Measurements from ENCODE around the gene CD276. TPM values are rescaled to one million over a fixed set of nuclear protein-coding genes. Genes with fewer than 3 reads are reported as not detected.

Gene CD276
- total and polyA plus RNA-seq, 5 experiments from 2014 or later = 0.49 to 0.63 TPM; not detected in 3

GRCh38 chr15:73746261-73746660 is 62.1 kb downstream of the CD276 start:
- Mint-ChIP-seq H3K27me3 (peaks cover 17 to 64% (median 48%) of the 10 kb centered on the region in 5 donors), H3K4me3 (no peak overlapping the region), H3K4me1 (peaks cover 0 to 3% (median 0%) of the 10 kb centered on the region in 4 donors), H3K36me3 (no peaks in the 10 kb centered on the region), H3K9me3 (no peaks in the 10 kb centered on the region), H3K27ac (no peak overlapping the region)
- POLR2A ChIA-PET = no interaction called here
- no peak for DNase-seq
- ATAC-seq = no peak

- POLR2A ChIA-PET = no interaction called here
- H3K27ac Mint-ChIP-seq = no peak overlapping the region
- peaks cover 17 to 58% (median 49%) of the 10 kb centered on the region in 5 donors for H3K27me3 Mint-ChIP-seq
- H3K4me1 Mint-ChIP-seq = peaks cover 0 to 5% (median 0%) of the 10 kb centered on the region in 4 donors
- ATAC-seq = no peak
- no peak for DNase-seq
- no peak overlapping the region for H3K4me3 Mint-ChIP-seq
- no peaks in the 10 kb centered on the region for H3K36me3 Mint-ChIP-seq
- H3K9me3 Mint-ChIP-seq = no peaks in the 10 kb centered on the region
Observed at GRCh38 chr15:73746883-73747282, 62.7 kb downstream of the CD276 start.

- Mint-ChIP-seq H3K4me3 (no peak overlapping the region), H3K36me3 (no peaks in the 10 kb centered on the region), H3K4me1 (peaks cover 0 to 5% (median 0%) of the 10 kb centered on the region in 4 donors), H3K27me3 (peaks cover 17 to 55% (median 49%) of the 10 kb centered on the region in 5 donors), H3K9me3 (no peaks in the 10 kb centered on the region), H3K27ac (no peak overlapping the region)
- POLR2A ChIA-PET = no interaction called here
- DNase-seq (no peak), ATAC-seq (no peak)
Observed at GRCh38 chr15:73747847-73748590, 63.8 kb downstream of the CD276 start.

- POLR2A ChIA-PET = no interaction called here
- ATAC-seq (no peak), DNase-seq (no peak)
- Mint-ChIP-seq H3K27ac (no peak overlapping the region), H3K4me3 (no peak overlapping the region), H3K36me3 (no peaks in the 10 kb centered on the region), H3K27me3 (peaks cover 20 to 61% (median 53%) of the 10 kb centered on the region in 5 donors), H3K9me3 (no peaks in the 10 kb centered on the region), H3K4me1 (peaks cover 0 to 7% (median 0%) of the 10 kb centered on the region in 4 donors)
Observed at GRCh38 chr15:73748730-73749129, 64.5 kb downstream of the CD276 start.

GRCh38 chr15:73749533-73749932 is 65.3 kb downstream of the CD276 start:
- H3K9me3 Mint-ChIP-seq = peaks cover 0 to under 1% (median 0%) of the 10 kb centered on the region in 9 donors
- H3K4me3 Mint-ChIP-seq = no peak overlapping the region
- H3K4me1 Mint-ChIP-seq = peaks cover 0 to 11% (median 0%) of the 10 kb centered on the region in 4 donors
- POLR2A ChIA-PET = no interaction called here
- peaks cover 27 to 69% (median 59%) of the 10 kb centered on the region in 5 donors for H3K27me3 Mint-ChIP-seq
- DNase-seq (no peak), ATAC-seq (no peak)
- no peak overlapping the region for H3K27ac Mint-ChIP-seq
- H3K36me3 Mint-ChIP-seq = no peaks in the 10 kb centered on the region

- no peak for ATAC-seq
- peaks cover 0 to 2% (median 0%) of the 10 kb centered on the region in 9 donors for H3K9me3 Mint-ChIP-seq
- H3K27me3 Mint-ChIP-seq = peaks cover 29 to 73% (median 63%) of the 10 kb centered on the region in 5 donors
- no peak overlapping the region for H3K4me3 Mint-ChIP-seq
- peak in 1 of 10 donors; percentile 1 for DNase-seq
- POLR2A ChIA-PET = no interaction called here
- H3K4me1 Mint-ChIP-seq = peaks cover 0 to 11% (median 0%) of the 10 kb centered on the region in 4 donors
- no peak overlapping the region for H3K27ac Mint-ChIP-seq
- H3K36me3 Mint-ChIP-seq = no peaks in the 10 kb centered on the region
Observed at GRCh38 chr15:73749971-73750370, 65.8 kb downstream of the CD276 start.

GRCh38 chr15:73750438-73750837 is 66.3 kb downstream of the CD276 start:
- H3K27me3 Mint-ChIP-seq = peaks cover 28 to 73% (median 61%) of the 10 kb centered on the region in 5 donors
- peaks cover 0 to 2% (median 0%) of the 10 kb centered on the region in 9 donors for H3K9me3 Mint-ChIP-seq
- no peak overlapping the region for H3K27ac Mint-ChIP-seq
- ATAC-seq (no peak), DNase-seq (peak in 1 of 10 donors; percentile 55)
- peak overlapping the region in 2 of 10 donors; percentile 12 to 18 for H3K4me3 Mint-ChIP-seq
- POLR2A ChIA-PET = no interaction called here
- peaks cover 0 to 11% (median 0%) of the 10 kb centered on the region in 4 donors for H3K4me1 Mint-ChIP-seq
- H3K36me3 Mint-ChIP-seq = no peaks in the 10 kb centered on the region

- H3K4me3 Mint-ChIP-seq = peak overlapping the region in 3 of 10 donors; percentile 22 to 53 (median 45)
- H3K27me3 Mint-ChIP-seq = peaks cover 32 to 73% (median 60%) of the 10 kb centered on the region in 5 donors
- H3K9me3 Mint-ChIP-seq = peaks cover 0 to 2% (median 0%) of the 10 kb centered on the region in 9 donors
- POLR2A ChIA-PET = no interaction called here
- H3K27ac Mint-ChIP-seq = no peak overlapping the region
- peaks cover 0 to 11% (median 0%) of the 10 kb centered on the region in 4 donors for H3K4me1 Mint-ChIP-seq
- no peak for DNase-seq
- no peak for ATAC-seq
- no peaks in the 10 kb centered on the region for H3K36me3 Mint-ChIP-seq
Observed at GRCh38 chr15:73750951-73751350, 66.8 kb downstream of the CD276 start.

GRCh38 chr15:73751511-73751898 is 67.3 kb downstream of the CD276 start:
- DNase-seq (no peak), ATAC-seq (no peak)
- peak overlapping the region in 5 of 10 donors; percentile 22 to 55 (median 41) for H3K4me3 Mint-ChIP-seq
- H3K36me3 Mint-ChIP-seq = no peaks in the 10 kb centered on the region
- no peak overlapping the region for H3K27ac Mint-ChIP-seq
- H3K27me3 Mint-ChIP-seq = peaks cover 34 to 73% (median 54%) of the 10 kb centered on the region in 5 donors
- peaks cover 0 to 2% (median 0%) of the 10 kb centered on the region in 9 donors for H3K9me3 Mint-ChIP-seq
- POLR2A ChIA-PET = no interaction called here
- peaks cover 0 to 11% (median 0%) of the 10 kb centered on the region in 4 donors for H3K4me1 Mint-ChIP-seq

- Mint-ChIP-seq H3K36me3 (no peaks in the 10 kb centered on the region), H3K4me3 (no peak overlapping the region), H3K9me3 (peaks cover 0 to 2% (median 0%) of the 10 kb centered on the region in 9 donors), H3K27me3 (peaks cover 34 to 69% (median 51%) of the 10 kb centered on the region in 5 donors), H3K27ac (no peak overlapping the region), H3K4me1 (peaks cover 0 to 11% (median 0%) of the 10 kb centered on the region in 4 donors)
- ATAC-seq = no peak
- DNase-seq = peak in 1 of 10 donors; percentile 47
- POLR2A ChIA-PET = no interaction called here
Observed at GRCh38 chr15:73751899-73752805, 68.0 kb downstream of the CD276 start.

- H3K27ac Mint-ChIP-seq = no peak overlapping the region
- H3K9me3 Mint-ChIP-seq = peaks cover 0 to 2% (median 0%) of the 10 kb centered on the region in 9 donors
- H3K4me1 Mint-ChIP-seq = peaks cover 0 to 11% (median 0%) of the 10 kb centered on the region in 4 donors
- no peak for ATAC-seq
- DNase-seq = peak in 1 of 10 donors; percentile 34
- POLR2A ChIA-PET = no interaction called here
- H3K27me3 Mint-ChIP-seq = peaks cover 38 to 66% (median 53%) of the 10 kb centered on the region in 5 donors
- no peak overlapping the region for H3K4me3 Mint-ChIP-seq
- H3K36me3 Mint-ChIP-seq = no peaks in the 10 kb centered on the region
Observed at GRCh38 chr15:73752806-73753193, 68.6 kb downstream of the CD276 start.

GRCh38 chr15:73753250-73754130 is 69.3 kb downstream of the CD276 start, which contains the start of gene INSYN1:
INSYN1 (minus strand) TSS chr15:73753351; CDS start chr15:73751130, 2,221 bp downstream.
- H3K4me1 Mint-ChIP-seq = peaks cover 0 to 11% (median 0%) of the 10 kb centered on the region in 4 donors
- ATAC-seq (no peak), DNase-seq (peak in 1 of 10 donors; percentile 44)
- H3K36me3 Mint-ChIP-seq = no peaks in the 10 kb centered on the region
- peaks cover 37 to 64% (median 53%) of the 10 kb centered on the region in 5 donors for H3K27me3 Mint-ChIP-seq
- peak within 1 kb of the TSS in 6 of 10 donors; percentile 33 to 77 (median 46) for H3K4me3 Mint-ChIP-seq
- POLR2A ChIA-PET = no interaction called here
- peak within 1 kb of the TSS in 1 of 10 donors; percentile 68 for H3K27ac Mint-ChIP-seq
- H3K9me3 Mint-ChIP-seq = peaks cover 0 to 2% (median 0%) of the 10 kb centered on the region in 9 donors
